Activated naive CD8-positive, alpha-beta T cell treated with anti-CD3 and anti-CD28 coated beads for 36 hours (primary cell): ENCODE results near the gene GATM. TPM values are rescaled to one million over a fixed set of nuclear protein-coding genes. Genes with fewer than 3 reads are reported as not detected.

Experiments used
- DNase-seq: peaks from one replicate; pipeline ENCODE4 v3.0.0; 2021
- H3K27ac Mint-ChIP-seq: one replicate; pipeline ENCODE4 v1.8.0; 2022; ENCODE audit warnings: mild to moderate bottlenecking, moderate library complexity, mixed read lengths
- H3K27me3 Mint-ChIP-seq: one replicate; pipeline ENCODE4 v1.8.0; 2022; ENCODE audit warnings: mild to moderate bottlenecking, mixed read lengths
- H3K36me3 Mint-ChIP-seq: one replicate; pipeline ENCODE4 v1.8.0; 2021; ENCODE audit warnings: mild to moderate bottlenecking, mixed read lengths
- H3K4me1 Mint-ChIP-seq: one replicate; pipeline ENCODE4 v1.8.0; 2021; ENCODE audit warnings: mixed read lengths
- H3K4me3 Mint-ChIP-seq: one replicate; pipeline ENCODE4 v1.8.0; 2022; ENCODE audit warnings: mild to moderate bottlenecking, moderate library complexity, mixed read lengths
- H3K9me3 Mint-ChIP-seq: one replicate; pipeline ENCODE4 v1.8.0; 2022; ENCODE audit warnings: mixed read lengths
- total RNA-seq, 2 experiments: library from RNA; stranded (reverse); gene quantifications; one replicate each; pipeline ENCODE4 v1.2.3, GENCODE V29; 2021

GATM gene, protein sequence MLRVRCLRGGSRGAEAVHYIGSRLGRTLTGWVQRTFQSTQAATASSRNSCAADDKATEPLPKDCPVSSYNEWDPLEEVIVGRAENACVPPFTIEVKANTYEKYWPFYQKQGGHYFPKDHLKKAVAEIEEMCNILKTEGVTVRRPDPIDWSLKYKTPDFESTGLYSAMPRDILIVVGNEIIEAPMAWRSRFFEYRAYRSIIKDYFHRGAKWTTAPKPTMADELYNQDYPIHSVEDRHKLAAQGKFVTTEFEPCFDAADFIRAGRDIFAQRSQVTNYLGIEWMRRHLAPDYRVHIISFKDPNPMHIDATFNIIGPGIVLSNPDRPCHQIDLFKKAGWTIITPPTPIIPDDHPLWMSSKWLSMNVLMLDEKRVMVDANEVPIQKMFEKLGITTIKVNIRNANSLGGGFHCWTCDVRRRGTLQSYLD
- 1 to 10 TPM; 4.9 to 5.0 TPM for total RNA-seq

DNA sequence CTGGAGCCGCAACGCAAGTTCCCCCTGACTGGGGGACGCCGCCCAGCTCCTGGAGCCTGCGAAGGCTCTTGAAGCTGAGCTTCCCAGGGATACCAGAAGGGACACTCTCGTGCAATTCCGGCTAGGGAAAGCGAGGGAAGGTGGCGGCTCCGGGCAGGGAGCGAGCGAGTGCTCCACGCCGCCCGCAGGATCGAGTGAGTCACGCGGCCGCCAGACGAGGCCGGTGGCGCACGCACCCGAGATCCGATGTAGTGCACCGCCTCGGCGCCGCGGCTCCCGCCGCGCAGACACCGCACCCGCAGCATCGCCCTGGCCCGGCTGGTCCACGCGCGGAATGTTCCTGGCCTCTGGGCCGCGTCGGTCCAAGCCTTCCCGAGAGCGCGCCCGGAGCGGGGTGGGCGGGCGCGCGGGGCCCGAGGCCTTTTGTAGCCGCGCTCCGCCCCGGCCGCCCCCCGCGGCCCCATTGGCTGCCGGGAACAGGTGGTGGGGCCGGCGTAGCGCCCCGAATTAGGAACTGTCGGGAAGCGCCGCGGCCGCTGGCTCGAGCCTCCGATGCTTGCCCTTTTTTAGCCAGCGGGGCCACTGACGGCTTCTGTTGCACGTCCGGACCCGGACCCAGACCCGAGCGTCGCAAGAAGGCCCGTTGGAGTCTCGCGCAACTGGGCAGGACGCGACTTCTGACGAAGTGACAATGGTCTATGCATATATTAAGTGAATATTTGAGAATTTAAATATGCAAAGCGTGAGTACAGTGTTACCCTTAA lies at the start of gene GATM:
Gene GATM, minus strand, starts transcription at position 396 of the 764 bp plus-strand sequence. Its CDS starts 91 bp downstream, at position 305.
- peaks cover 61% of the 10 kb centered on the region for H3K27me3 Mint-ChIP-seq

DNA sequence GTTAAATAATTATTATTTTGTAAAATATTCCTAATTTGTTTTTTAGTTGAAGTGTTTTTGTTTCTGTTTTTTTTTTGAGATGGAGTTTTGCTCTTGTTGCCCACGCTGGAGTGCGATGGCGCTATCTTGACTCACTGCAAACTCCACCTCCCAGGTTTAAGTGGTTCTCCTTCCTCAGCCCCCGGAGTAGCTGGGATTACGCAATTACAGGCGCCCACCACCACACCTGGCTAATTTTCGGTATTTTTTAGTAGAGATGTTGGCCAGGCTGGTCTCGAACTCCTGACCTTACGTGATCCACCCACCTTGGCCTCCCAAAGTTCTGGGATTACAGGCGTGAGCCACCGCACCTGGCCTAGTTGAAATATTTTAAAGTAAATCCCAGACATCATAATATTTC lies 48.7 kb upstream of the GATM start:
- H3K4me1 Mint-ChIP-seq, result peaks cover 5% of the 10 kb centered on the region
- H3K36me3 Mint-ChIP-seq, result peaks cover 2% of the 10 kb centered on the region
- H3K27ac Mint-ChIP-seq, result no peak overlapping the region
- no peaks in the 10 kb centered on the region for H3K9me3 Mint-ChIP-seq
- H3K27me3 Mint-ChIP-seq, result peaks cover 9% of the 10 kb centered on the region
- no peak overlapping the region for H3K4me3 Mint-ChIP-seq
- no peak for DNase-seq

More for the DNA sequence above, at the start of gene GATM:
- Mint-ChIP-seq H3K4me3 (peak within 1 kb of the TSS; percentile 76), H3K36me3 (peaks cover 2% of the 10 kb centered on the region), H3K27ac (no peak within 1 kb of the TSS), H3K4me1 (peaks cover 16% of the 10 kb centered on the region), H3K9me3 (no peaks in the 10 kb centered on the region)
- peak; percentile 62 for DNase-seq

DNA sequence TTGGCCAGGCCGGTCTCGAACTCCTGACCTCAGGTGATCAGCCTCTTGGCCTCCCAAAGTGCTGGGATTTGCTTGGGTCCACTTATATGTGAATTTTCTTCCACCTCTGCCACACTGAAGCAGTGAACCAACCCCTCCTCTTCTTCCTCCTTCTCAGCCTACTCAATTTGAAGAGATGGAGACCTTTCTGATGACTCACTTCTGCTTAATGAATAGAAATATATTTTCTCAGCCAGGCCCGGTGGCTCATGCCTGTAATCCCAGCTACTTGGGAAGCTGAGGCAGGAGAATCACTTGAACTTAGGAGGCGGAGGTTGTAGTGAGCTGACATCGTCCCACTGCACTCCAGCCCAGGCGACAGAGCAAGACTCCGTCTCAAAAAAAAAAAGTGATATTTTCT lies 46.8 kb upstream of the GATM start:
- Mint-ChIP-seq H3K4me1 (no peaks in the 10 kb centered on the region), H3K4me3 (no peak overlapping the region), H3K36me3 (peaks cover 3% of the 10 kb centered on the region), H3K27ac (no peak overlapping the region), H3K27me3 (peaks cover 3% of the 10 kb centered on the region), H3K9me3 (no peaks in the 10 kb centered on the region)
- DNase-seq, result no peak

DNA sequence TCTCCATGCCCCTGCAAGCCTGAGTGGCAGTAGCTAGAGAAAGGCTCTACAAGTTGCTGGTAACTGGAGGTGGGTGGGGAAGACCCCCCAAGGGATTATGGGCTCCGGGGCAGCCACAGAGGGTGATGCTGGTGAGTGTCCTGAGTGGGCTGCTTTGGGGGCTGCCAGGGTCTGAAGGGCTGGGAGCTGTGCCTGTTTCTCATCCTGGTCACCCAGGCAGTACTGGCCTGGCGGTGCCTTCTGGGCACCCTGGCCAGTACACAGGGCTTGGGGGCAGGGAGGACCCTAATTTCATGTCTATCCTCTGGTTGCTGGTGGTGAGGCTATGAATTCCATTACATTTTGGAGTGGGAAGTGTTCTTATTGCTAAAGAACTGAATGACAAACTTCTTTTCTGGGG lies 46.1 kb upstream of the GATM start:
- Mint-ChIP-seq H3K27ac (no peak overlapping the region), H3K36me3 (peaks cover 4% of the 10 kb centered on the region), H3K27me3 (peaks cover 3% of the 10 kb centered on the region), H3K9me3 (no peaks in the 10 kb centered on the region), H3K4me1 (no peaks in the 10 kb centered on the region), H3K4me3 (no peak overlapping the region)
- DNase-seq, result no peak

DNA sequence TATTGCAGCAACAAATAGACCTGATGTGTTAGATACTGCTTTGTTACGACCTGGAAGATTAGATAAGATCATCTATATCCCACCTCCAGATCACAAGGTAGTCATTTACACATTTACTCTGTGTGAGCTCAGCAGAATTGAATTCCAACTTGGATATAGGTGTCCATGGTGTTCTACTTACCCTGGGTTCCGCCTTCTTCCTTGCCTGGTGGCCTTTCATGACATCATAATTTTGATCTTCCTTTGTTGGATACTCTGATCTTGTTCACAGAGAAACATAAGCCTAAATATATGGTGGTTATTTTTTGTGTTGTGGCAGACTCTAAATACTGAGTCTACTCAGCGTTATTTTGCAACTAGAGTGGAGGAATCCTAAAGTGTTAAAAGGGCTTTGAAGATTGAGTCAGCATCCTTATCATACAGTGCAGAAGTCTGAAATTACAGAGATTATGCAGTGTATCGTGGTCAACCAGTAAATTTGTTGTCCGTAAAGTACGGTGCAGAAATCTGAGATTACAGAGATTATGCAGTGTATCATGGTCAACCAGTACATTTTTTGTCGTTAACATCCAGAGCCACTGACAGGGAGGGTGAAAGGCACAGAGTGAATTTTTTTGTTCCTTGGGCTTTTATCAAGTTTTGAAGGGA lies 39.1 kb upstream of the GATM start:
- Mint-ChIP-seq H3K9me3 (no peaks in the 10 kb centered on the region), H3K27ac (no peak overlapping the region), H3K4me1 (peaks cover 17% of the 10 kb centered on the region), H3K4me3 (no peak overlapping the region), H3K36me3 (peaks cover 28% of the 10 kb centered on the region), H3K27me3 (no peaks in the 10 kb centered on the region)
- DNase-seq, result no peak

DNA sequence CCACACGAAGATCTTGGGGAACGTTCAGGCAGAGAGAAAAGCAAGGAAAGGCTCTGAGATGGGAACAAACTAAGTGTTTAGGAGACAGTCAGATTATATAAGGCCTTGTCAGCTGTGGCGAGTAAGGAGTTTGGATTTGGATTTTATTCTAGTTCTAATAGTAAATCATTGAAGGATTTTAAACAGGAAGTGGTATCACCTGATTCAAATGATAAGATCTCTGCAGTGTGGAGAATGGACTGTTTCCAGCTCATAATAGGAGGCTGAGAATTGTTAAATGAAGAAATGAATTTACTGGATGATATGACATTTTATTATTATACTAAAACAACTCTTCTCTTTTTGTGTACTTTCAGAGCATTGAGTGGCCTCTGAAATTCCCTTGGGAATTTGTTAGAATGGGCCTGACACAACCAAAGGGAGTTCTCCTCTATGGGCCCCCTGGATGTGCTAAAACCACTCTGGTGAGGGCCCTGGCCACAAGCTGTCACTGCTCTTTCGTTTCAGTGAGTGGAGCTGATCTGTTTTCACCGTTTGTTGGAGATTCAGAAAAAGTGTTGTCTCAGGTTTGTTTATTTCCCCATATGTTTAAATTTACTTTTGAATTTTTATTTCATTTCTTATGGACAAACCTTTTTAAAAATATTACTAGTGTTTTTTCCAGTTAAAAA lies 36.0 kb upstream of the GATM start:
- Mint-ChIP-seq H3K4me3 (no peak overlapping the region), H3K36me3 (peaks cover 34% of the 10 kb centered on the region), H3K4me1 (peaks cover 19% of the 10 kb centered on the region), H3K9me3 (no peaks in the 10 kb centered on the region), H3K27ac (no peak overlapping the region), H3K27me3 (no peaks in the 10 kb centered on the region)
- no peak for DNase-seq

DNA sequence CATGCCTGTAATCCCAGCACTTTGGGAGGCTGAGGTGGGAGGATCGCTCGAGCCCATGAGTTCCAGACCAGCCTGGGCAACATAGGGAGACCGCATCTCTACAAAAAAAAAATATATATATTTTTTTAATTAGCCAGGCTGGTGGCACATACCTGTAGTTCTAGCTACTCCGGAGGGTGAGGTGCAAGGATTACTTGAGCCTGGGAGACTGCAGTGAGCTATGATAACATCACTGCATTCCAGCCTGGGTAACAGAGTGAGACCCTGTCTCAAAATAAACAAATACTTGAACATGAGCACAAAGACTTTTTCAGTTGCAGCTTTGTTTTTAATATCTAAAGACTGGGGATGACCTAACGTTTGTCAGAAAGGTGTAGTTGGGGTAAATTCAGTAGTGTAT lies 31.3 kb upstream of the GATM start:
- no peaks in the 10 kb centered on the region for H3K9me3 Mint-ChIP-seq
- peaks cover 37% of the 10 kb centered on the region for H3K36me3 Mint-ChIP-seq
- no peaks in the 10 kb centered on the region for H3K27me3 Mint-ChIP-seq
- H3K27ac Mint-ChIP-seq, result no peak overlapping the region
- no peak overlapping the region for H3K4me3 Mint-ChIP-seq
- no peak for DNase-seq
- H3K4me1 Mint-ChIP-seq, result peaks cover 36% of the 10 kb centered on the region

DNA sequence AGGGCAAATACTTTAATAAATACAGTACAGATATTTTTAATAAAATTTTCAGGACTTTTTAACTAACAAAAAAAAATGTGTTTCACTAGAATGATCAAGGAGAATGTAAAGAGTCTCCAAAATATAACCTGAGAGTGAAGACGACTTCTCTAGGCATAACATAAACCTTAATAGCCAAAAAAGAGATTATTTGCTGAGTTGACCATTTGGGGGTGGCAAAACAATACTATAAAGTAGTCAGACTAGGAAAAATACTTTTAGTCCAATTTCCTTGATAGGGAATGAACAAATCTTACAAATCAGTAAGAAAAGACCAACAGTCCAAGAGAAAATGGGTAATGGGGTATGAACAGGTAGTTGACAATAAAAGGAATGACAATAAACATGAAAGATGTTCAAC lies 29.4 kb upstream of the GATM start:
- H3K36me3 Mint-ChIP-seq, result peaks cover 33% of the 10 kb centered on the region
- no peak overlapping the region for H3K4me3 Mint-ChIP-seq
- H3K27ac Mint-ChIP-seq, result no peak overlapping the region
- no peaks in the 10 kb centered on the region for H3K27me3 Mint-ChIP-seq
- DNase-seq, result no peak
- H3K4me1 Mint-ChIP-seq, result peaks cover 19% of the 10 kb centered on the region
- no peaks in the 10 kb centered on the region for H3K9me3 Mint-ChIP-seq

DNA sequence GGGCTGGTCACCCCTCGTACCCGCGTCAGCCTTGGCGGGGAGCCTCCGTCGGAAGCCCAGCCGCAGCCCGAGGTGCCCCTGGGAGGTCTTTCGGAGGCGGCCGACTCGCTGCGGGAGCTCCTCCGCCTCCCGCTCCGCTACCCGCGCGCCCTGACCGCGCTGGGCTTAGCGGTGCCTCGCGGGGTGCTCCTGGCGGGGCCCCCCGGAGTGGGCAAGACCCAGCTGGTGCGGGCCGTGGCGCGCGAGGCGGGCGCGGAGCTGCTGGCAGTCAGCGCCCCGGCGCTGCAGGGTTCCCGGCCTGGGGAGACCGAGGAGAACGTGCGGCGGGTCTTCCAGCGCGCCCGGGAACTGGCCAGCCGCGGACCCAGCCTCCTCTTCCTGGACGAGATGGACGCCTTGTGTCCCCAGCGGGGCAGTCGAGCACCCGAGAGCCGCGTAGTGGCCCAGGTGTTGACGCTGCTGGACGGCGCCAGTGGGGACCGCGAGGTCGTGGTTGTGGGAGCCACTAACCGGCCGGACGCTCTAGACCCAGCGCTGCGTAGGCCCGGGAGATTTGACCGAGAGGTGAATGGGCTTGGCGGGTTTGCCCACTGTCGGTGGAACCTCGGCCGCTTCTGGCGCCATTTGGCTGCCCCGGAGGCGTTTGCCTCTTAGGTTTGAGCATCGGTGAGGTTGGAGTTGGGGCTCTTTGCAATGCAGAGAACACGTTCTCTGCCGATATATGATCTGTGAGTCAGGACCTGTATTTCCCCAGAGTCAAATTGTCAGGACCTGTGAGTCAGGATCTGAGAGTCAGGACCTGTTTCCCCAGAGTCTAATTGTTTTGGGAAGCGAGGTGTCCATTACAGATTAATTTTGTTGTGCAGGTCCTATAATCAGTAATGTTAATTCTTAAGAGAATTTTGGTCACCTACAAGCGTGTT lies 24.9 kb upstream of the GATM start:
- Mint-ChIP-seq H3K4me1 (peaks cover 19% of the 10 kb centered on the region), H3K27me3 (no peaks in the 10 kb centered on the region), H3K36me3 (peaks cover 13% of the 10 kb centered on the region), H3K27ac (peak overlapping the region; percentile 89), H3K4me3 (peak overlapping the region; percentile 95), H3K9me3 (no peaks in the 10 kb centered on the region)
- DNase-seq, result peak; percentile 18

DNA sequence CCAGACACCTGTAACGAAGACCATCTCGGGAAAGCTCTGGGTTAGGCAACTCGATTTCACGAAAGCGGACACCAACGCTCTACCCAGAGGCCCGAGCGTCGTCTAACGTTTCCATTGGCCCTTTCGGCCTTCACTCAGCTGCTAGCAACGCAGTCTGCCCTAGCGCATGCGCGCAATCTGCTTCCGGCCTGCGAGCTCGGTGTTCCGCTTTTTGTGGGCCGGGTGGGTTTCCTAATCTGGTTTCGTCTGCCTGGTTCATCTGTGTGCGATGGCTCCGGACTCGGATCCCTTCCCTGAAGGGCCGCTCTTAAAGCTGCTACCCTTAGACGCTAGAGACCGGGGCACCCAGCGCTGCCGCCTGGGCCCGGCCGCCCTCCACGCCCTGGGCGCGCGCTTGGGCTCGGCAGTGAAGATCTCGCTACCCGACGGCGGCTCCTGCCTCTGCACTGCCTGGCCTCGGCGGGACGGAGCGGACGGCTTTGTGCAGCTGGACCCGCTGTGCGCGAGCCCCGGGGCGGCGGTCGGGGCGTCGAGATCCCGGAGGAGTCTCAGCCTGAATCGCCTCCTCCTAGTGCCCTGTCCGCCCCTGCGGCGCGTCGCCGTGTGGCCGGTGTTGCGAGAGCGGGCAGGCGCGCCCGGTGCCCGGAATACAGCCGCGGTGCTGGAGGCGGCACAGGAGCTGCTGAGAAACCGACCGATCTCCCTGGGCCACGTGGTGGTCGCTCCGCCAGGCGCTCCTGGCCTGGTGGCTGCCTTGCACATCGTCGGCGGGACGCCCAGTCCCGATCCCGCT lies 24.0 kb upstream of the GATM start:
- Mint-ChIP-seq H3K4me3 (peak overlapping the region; percentile 95), H3K27ac (peak overlapping the region; percentile 89), H3K36me3 (peaks cover 12% of the 10 kb centered on the region), H3K4me1 (peaks cover 19% of the 10 kb centered on the region), H3K27me3 (no peaks in the 10 kb centered on the region), H3K9me3 (no peaks in the 10 kb centered on the region)
- DNase-seq, result peak; percentile 94

DNA sequence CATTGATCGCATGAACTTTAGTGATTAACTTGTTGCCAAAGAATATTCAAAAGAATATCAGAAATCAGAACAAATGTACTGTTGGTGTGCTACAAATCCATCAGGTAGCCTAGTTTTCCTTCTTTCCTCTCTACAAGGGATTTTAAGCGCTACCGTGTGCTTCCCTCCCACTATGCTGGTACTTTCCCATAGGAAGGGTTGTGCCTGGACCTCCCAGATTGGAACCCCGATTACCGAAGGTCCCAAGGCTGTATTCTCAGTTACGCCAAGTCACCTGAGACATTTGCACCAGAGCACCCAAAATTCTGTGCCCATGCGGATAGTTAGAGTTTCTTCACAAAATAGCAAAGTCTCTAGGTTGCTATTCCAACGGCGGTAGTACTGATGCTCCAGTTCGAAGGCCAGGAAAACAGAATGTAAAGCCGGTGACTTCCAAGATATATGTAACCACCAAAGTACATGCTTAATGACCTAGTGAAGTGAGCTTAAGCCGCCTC lies 23.4 kb upstream of the GATM start:
- peaks cover 11% of the 10 kb centered on the region for H3K36me3 Mint-ChIP-seq
- H3K9me3 Mint-ChIP-seq, result no peaks in the 10 kb centered on the region
- peaks cover 19% of the 10 kb centered on the region for H3K4me1 Mint-ChIP-seq
- peak overlapping the region; percentile 89 for H3K27ac Mint-ChIP-seq
- H3K27me3 Mint-ChIP-seq, result no peaks in the 10 kb centered on the region
- H3K4me3 Mint-ChIP-seq, result peak overlapping the region; percentile 95
- no peak for DNase-seq

DNA sequence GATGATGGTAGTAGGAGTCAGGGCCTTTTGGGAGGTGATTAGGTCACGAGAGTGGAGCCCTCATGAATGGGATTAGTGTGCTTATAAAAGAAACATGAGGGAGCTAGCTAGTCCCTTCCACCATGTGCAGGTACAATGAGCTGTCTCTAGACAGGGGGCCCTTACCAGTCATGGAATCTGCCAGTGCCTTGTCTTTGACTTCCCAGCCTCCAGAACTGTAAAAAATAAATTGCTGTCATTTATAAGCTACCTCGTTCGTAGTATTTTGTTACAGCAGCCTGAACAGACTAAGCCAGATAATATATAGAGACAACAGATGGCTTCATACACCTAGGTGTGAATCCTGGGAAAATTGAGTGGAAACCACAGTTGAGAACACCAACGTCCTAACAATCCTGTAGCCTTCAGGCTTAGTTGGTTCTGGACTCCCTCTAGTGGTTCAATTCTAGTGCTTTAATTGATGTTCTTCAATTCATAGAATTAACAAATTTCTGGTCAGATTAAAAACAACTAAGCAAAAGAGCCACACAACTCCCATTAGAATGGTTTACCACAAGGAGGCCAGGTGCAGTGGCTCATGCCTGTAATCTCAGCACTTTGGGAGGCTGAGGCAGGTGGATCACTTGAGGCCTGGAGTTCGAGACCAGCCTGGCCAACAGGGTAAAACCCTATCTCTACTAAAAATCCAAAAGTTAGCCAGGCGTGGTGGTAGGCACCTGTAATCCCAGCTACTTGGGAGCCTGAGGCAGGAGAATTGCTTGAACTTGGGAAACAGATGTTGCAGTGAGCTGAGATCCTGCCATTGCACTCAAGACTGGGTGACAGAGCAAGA lies 21.3 kb upstream of the GATM start:
- Mint-ChIP-seq H3K4me3 (no peak overlapping the region), H3K27ac (no peak overlapping the region), H3K27me3 (peaks cover 8% of the 10 kb centered on the region), H3K9me3 (no peaks in the 10 kb centered on the region), H3K36me3 (peaks cover 7% of the 10 kb centered on the region), H3K4me1 (peaks cover 9% of the 10 kb centered on the region)
- DNase-seq, result no peak
